ENCODE measurements around the gene ZNF716. TPM values are rescaled to one million over a fixed set of nuclear protein-coding genes. Genes with fewer than 3 reads are reported as not detected.

ZNF716 gene
- total and polyA plus RNA-seq, 2 of the 13 experiments (the other 11 are each of a cell fraction or from before 2014, with no cell fraction given) = not detected

DNA sequence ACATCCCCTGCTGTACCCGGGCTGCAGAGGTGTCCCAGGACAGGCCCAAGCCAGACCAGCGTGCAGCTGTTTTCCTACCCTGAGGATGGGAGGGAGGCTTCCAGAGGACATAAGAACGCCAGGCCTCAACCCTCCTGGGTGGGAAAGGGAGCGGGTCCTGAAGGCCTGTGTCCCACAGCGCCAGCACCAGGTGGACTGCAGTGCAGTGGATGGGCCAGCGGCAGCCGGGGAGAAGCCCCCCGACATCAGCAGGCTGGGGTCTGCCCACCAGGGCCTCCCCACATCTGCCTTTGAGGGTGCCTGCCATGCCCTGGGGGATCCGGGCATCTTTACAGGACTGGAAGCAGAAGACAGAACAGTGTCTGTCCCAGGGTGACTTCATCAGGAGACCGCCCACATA, 22.8 kb upstream of the ZNF716 start:
- H3K36me3 ChIP-seq (replicated peaks in 1 of 2; ENCODE audit: control insufficient read depth in 1 of 2, insufficient read depth in 2 of 2, low read length in 2 of 2) = no peaks in the 10 kb centered on the region
- H3K4me2 ChIP-seq (ENCODE audit: low read depth, low read length) = no peak overlapping the region
- WGBS (ENCODE audit: low lambda C conversion rate) = 65% methylated on average over 5 of the region's 10 CpGs
- no peak overlapping the region for H2AFZ ChIP-seq (ENCODE audit: low read length)
- no peaks in the 10 kb centered on the region for H3K4me1 ChIP-seq (ENCODE audit: insufficient read depth, low read length)
- no peak overlapping the region for H3K9ac ChIP-seq (ENCODE audit: insufficient read depth, low read depth, low read length)
- H3K27ac ChIP-seq (ENCODE audit: extremely low read length, insufficient read depth, low read length) = no peak overlapping the region
- no TSS peak for BruUV-seq (replicated peaks)
- DNase-seq (ENCODE audit: low spot score) (no peak), FAIRE-seq (no peak), ATAC-seq (no peak)
- TF ChIP-seq, protein P1, sequence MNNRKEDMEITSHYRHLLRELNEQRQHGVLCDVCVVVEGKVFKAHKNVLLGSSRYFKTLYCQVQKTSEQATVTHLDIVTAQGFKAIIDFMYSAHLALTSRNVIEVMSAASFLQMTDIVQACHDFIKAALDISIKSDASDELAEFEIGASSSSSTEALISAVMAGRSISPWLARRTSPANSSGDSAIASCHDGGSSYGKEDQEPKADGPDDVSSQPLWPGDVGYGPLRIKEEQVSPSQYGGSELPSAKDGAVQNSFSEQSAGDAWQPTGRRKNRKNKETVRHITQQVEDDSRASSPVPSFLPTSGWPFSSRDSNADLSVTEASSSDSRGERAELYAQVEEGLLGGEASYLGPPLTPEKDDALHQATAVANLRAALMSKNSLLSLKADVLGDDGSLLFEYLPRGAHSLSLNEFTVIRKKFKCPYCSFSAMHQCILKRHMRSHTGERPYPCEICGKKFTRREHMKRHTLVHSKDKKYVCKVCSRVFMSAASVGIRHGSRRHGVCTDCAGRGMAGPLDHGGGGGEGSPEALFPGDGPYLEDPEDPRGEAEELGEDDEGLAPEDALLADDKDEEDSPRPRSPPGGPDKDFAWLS (CRISPR knock-in tag; IDR thresholded peaks at IDR 0.05; ENCODE audit: borderline replicate concordance) = no peak
- TF ChIP-seq FLYWCH1 (CRISPR knock-in tag; IDR thresholded peaks at IDR 0.05) (no peak), MTF2 (CRISPR knock-in tag; IDR thresholded peaks at IDR 0.05; ENCODE audit: borderline replicate concordance) (no peak), IKZF1 (IDR thresholded peaks at IDR 0.05) (no peak), ZZZ3 (CRISPR knock-in tag; IDR thresholded peaks at IDR 0.05; ENCODE audit: borderline replicate concordance) (no peak), PHF8 (CRISPR knock-in tag; IDR thresholded peaks at IDR 0.05) (no peak), NFE2L1 (CRISPR knock-in tag; IDR thresholded peaks at IDR 0.05; ENCODE audit: borderline replicate concordance) (no peak), ZC3H13 (CRISPR knock-in tag; IDR thresholded peaks at IDR 0.05) (no peak), NKX3-1 (CRISPR knock-in tag; IDR thresholded peaks at IDR 0.05) (no peak), ZBTB20 (CRISPR knock-in tag; IDR thresholded peaks at IDR 0.05; ENCODE audit: borderline replicate concordance, low read depth) (no peak), TP53 (CRISPR knock-in tag; conservative IDR thresholded peaks at IDR 0.05) (no peak), BRCA1 (CRISPR knock-in tag; IDR thresholded peaks at IDR 0.05) (no peak), ZNF780A (CRISPR knock-in tag; IDR thresholded peaks at IDR 0.05) (no peak), ZNF790 (CRISPR knock-in tag; IDR thresholded peaks at IDR 0.05; ENCODE audit: borderline replicate concordance) (no peak), MYNN (CRISPR knock-in tag; IDR thresholded peaks at IDR 0.05; ENCODE audit: low read depth) (no peak)
- TF ChIP-seq, protein P2, sequence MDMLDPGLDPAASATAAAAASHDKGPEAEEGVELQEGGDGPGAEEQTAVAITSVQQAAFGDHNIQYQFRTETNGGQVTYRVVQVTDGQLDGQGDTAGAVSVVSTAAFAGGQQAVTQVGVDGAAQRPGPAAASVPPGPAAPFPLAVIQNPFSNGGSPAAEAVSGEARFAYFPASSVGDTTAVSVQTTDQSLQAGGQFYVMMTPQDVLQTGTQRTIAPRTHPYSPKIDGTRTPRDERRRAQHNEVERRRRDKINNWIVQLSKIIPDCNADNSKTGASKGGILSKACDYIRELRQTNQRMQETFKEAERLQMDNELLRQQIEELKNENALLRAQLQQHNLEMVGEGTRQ (IDR thresholded peaks at IDR 0.05; ENCODE audit: low read depth, low read length) = no peak
- TF ChIP-seq, protein P2 (CRISPR knock-in tag; IDR thresholded peaks at IDR 0.05; ENCODE audit: borderline replicate concordance) = no peak
- TF ChIP-seq, protein P3, sequence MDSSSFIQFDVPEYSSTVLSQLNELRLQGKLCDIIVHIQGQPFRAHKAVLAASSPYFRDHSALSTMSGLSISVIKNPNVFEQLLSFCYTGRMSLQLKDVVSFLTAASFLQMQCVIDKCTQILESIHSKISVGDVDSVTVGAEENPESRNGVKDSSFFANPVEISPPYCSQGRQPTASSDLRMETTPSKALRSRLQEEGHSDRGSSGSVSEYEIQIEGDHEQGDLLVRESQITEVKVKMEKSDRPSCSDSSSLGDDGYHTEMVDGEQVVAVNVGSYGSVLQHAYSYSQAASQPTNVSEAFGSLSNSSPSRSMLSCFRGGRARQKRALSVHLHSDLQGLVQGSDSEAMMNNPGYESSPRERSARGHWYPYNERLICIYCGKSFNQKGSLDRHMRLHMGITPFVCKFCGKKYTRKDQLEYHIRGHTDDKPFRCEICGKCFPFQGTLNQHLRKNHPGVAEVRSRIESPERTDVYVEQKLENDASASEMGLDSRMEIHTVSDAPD (CRISPR knock-in tag; IDR thresholded peaks at IDR 0.05) = no peak
- TF ChIP-seq, protein P4, sequence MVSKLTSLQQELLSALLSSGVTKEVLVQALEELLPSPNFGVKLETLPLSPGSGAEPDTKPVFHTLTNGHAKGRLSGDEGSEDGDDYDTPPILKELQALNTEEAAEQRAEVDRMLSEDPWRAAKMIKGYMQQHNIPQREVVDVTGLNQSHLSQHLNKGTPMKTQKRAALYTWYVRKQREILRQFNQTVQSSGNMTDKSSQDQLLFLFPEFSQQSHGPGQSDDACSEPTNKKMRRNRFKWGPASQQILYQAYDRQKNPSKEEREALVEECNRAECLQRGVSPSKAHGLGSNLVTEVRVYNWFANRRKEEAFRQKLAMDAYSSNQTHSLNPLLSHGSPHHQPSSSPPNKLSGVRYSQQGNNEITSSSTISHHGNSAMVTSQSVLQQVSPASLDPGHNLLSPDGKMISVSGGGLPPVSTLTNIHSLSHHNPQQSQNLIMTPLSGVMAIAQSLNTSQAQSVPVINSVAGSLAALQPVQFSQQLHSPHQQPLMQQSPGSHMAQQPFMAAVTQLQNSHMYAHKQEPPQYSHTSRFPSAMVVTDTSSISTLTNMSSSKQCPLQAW (CRISPR knock-in tag; IDR thresholded peaks at IDR 0.05) = no peak
- no peaks in the 10 kb centered on the region for H4K20me1 ChIP-seq (ENCODE audit: insufficient read depth, low read length)
- no peak overlapping the region for H3K4me3 ChIP-seq (replicated peaks in 1 of 3; ENCODE audit: insufficient read depth in 1 of 3, low read depth in 2 of 3, low read length in 3 of 3)
- no peaks in the 10 kb centered on the region for H3K79me2 ChIP-seq (ENCODE audit: insufficient read depth, low read length)
- intact Hi-C loops (cut with micrococcal nuclease; ENCODE audit: unreplicated experiment) (no loop called here), in situ Hi-C loops (cut with HindIII; ENCODE audit: extremely low pct_ligation_motif_present, low pct_unique_long_range_greater_than_20kb) (no loop called here)
- POLR2A ChIA-PET = no interaction called here
- H3K27me3 ChIP-seq (ENCODE audit: control insufficient read depth in 1 of 2, insufficient read depth in 2 of 2, low read length in 2 of 2) = no peaks in the 10 kb centered on the region
- peaks cover 87% of the 10 kb centered on the region for H3K9me3 ChIP-seq (ENCODE audit: low read length)
- CTCF ChIA-PET (ENCODE audit: low intra/inter-chr PET ratio, low total read pairs) = no interaction called here
